Brain microvascular endothelial cell (primary cell): ENCODE results near the gene CDH4.

Experiments
- DNase-seq: peaks from one replicate; pipeline ENCODE4 v3.0.0-alpha.2; 2020
- H3K27ac ChIP-seq: fragments of 250-450 bp; sonication (Bioruptor Pico); 2 replicates; pipeline ENCODE4 v1.5.1; 2020; ENCODE audit warnings: mild to moderate bottlenecking, moderate library complexity
- H3K27me3 ChIP-seq: fragments of 250-450 bp; sonication (Bioruptor Pico); replicated peaks from 2 replicates; pipeline ENCODE4 v1.5.1; 2020; ENCODE audit warnings: mild to moderate bottlenecking
- H3K36me3 ChIP-seq: fragments of 250-450 bp; sonication (Bioruptor Pico); replicated peaks from 2 replicates; pipeline ENCODE4 v1.5.1; 2020; ENCODE audit warnings: mild to moderate bottlenecking
- H3K4me3 ChIP-seq: 2 replicates; pipeline ENCODE4 v1.5.1; 2011; ENCODE audit warnings: low read depth, mild to moderate bottlenecking, control low read depth, low read length, moderate library complexity
- in situ Hi-C: cut with HindIII; loops from 2 replicates; pipeline ENCODE4 v1.10.0; 2017; ENCODE audit warnings: low sequenced_read_pairs, low pct_ligation_motif_present
- TF ChIP-seq, protein P1 (sequence below): IDR thresholded peaks from 2 replicates; pipeline ENCODE4 v1.5.1; 2011; ENCODE audit warnings: low read depth, mild to moderate bottlenecking, moderate library complexity, low read length, control low read depth, inconsistent platforms; ENCODE audit errors: missing control alignments

Gene CDH4

DNA sequence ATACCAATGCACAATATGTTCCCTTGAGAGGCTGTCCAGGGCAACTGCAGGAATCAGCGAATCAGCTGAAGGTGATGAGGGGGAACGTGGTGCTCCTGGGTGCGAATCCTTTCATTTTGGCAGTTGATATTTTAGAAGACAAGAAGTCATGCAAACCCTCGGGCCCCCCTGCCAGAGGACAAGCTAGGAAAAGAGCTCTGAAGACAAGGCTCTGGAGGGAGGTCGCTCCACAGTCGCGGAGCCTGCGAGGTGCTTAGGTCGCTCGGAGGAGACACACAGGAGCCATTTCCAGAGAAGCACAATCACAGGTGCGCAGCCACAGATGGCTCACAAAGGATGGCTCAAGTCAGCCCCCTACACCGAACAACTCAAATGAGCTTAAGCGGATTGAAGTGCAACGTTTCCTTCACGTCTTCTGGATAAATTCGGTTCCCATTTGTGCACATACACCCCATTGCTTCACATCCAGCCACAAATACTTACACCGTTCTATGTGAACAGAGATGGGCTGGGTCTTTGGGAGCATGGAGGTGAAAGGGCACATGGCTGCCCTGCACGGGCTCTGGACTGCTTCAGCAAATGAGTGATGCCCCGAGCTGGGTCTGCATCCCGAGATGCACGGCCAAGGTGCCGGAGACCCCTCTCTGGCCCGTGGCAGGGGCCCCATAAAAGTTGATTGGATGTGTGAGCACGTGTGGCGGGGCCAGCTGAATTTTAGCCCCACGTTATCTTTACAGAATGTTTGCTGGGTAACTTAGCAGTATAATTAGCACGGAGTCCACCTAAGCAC lies 527.3 kb downstream of the CDH4 start:
- TF ChIP-seq, protein P1, sequence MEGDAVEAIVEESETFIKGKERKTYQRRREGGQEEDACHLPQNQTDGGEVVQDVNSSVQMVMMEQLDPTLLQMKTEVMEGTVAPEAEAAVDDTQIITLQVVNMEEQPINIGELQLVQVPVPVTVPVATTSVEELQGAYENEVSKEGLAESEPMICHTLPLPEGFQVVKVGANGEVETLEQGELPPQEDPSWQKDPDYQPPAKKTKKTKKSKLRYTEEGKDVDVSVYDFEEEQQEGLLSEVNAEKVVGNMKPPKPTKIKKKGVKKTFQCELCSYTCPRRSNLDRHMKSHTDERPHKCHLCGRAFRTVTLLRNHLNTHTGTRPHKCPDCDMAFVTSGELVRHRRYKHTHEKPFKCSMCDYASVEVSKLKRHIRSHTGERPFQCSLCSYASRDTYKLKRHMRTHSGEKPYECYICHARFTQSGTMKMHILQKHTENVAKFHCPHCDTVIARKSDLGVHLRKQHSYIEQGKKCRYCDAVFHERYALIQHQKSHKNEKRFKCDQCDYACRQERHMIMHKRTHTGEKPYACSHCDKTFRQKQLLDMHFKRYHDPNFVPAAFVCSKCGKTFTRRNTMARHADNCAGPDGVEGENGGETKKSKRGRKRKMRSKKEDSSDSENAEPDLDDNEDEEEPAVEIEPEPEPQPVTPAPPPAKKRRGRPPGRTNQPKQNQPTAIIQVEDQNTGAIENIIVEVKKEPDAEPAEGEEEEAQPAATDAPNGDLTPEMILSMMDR, result no peak
- Histone ChIP-seq H3K27me3 (no peaks in the 10 kb centered on the region), H3K36me3 (no peaks in the 10 kb centered on the region), H3K4me3 (no peak overlapping the region), H3K27ac (no peak overlapping the region)
- DNase-seq, result no peak
- in situ Hi-C loops, result no loop called here

DNA sequence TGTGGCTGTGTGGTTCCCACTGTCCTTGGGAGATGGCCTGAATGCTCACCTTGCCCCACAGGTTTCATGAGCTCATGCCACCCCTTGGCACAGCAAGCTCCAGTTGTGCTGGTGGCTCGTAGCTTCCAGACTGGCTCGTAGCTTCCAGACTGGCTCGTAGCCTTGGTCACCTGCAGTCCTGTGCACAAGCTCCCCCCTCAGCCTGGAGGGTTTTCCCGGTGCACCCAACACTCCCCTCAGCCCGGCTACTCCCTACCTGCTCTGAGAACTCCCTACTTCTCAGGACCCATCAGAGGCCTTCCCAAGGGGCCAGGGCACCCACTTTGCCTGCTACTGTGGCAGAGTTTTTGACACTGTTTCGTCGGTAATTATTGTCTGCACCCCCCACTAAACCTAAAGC lies 528.0 kb downstream of the CDH4 start:
- H3K36me3 ChIP-seq, result no peaks in the 10 kb centered on the region
- DNase-seq, result no peak
- H3K27me3 ChIP-seq, result no peaks in the 10 kb centered on the region
- no peak overlapping the region for H3K27ac ChIP-seq
- in situ Hi-C loops, result no loop called here
- TF ChIP-seq, protein P1, result no peak
- H3K4me3 ChIP-seq, result no peak overlapping the region

DNA sequence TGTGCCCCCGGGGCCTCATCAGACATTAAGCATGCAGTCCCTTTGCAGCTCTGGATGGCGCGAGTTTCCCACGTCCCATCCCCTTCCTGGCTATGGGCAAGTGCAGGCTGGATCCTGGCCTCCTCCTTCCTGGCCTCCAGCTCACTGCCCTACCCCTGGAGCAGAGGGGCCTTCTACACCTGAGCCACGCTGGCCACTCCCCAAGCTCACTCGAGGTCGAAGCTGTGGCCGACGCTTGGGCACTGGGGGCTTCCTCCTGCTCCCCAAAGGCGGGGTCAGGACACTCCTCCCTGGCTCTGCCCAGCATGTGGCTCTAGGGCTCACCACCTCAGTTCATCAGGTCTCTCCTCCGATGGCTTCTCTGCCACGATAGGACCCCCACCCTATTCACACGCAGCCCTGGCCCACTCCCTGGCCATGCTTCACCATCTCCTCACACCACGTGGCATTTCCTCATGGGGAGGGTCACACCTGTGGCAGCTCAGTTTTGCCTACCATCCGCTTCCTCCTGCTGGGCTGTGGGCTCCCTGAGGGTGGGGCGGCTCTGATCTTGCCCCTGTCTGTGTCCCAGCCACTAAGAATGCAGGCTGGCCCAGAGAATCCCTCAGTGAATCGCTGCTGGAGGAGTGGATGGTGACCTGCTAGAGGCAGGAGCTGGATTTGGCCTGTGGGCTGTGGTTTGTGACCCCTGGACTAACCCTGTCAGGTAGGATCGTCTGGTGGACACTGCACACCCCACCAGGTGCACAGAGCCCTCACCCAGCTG lies 532.9 kb downstream of the CDH4 start:
- in situ Hi-C loops, result no loop called here
- no peaks in the 10 kb centered on the region for H3K27me3 ChIP-seq
- no peak overlapping the region for H3K27ac ChIP-seq
- no peak overlapping the region for H3K4me3 ChIP-seq
- no peaks in the 10 kb centered on the region for H3K36me3 ChIP-seq
- TF ChIP-seq, protein P1, result no peak
- DNase-seq, result no peak

DNA sequence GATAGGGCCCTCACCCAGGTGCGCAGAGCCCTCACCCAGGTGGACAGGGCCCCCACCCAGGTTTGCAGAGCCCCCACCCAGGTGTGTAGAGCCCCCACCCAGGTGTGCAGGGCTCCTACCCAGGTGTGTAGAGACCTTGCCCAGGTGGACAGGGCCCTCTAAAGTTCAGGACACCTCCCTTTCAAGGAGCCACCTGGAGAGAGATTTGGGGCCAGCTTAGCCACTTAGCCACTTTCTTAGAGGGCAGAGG lies 533.4 kb downstream of the CDH4 start:
- DNase-seq, result no peak
- in situ Hi-C loops, result no loop called here
- no peak overlapping the region for H3K27ac ChIP-seq
- H3K27me3 ChIP-seq, result no peaks in the 10 kb centered on the region
- TF ChIP-seq, protein P1, result no peak
- no peaks in the 10 kb centered on the region for H3K36me3 ChIP-seq
- H3K4me3 ChIP-seq, result no peak overlapping the region

DNA sequence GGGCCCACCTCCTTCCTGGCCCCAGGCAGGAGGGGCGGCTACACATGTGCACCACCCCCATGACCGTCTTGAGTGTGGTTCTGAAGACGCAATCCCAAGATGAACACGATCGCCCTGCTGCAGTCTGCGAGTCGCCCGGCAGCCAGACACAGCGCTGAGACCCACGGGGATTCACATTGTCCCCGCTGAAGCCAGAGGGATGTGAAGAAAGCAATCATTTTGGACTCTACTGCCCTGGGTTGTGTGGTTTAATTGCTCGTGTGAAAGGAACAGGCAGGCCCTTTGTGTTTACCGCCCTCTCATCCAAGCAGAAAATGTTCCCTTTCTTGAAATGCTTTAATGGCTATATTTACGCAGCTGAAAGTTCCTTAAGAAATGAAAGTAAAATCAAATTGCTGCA lies 534.2 kb downstream of the CDH4 start:
- no peaks in the 10 kb centered on the region for H3K36me3 ChIP-seq
- H3K4me3 ChIP-seq, result no peak overlapping the region
- TF ChIP-seq, protein P1, result no peak
- in situ Hi-C loops, result no loop called here
- no peak for DNase-seq
- no peak overlapping the region for H3K27ac ChIP-seq
- no peaks in the 10 kb centered on the region for H3K27me3 ChIP-seq
